HG03558 (cell line): ENCODE data around the gene MACROD2.
"Not testable (repeated sequence)": the region's sequence is repeated elsewhere in the genome, so short reads cannot be mapped to it uniquely, and the experiment has no call there.

Source experiments
- ATAC-seq: cut with Tn5 transposase; IDR thresholded peaks from one replicate; pipeline ENCODE4 v1.9.1; 2021; ENCODE audit warnings: moderate number of reproducible peaks; ENCODE audit not compliant: unreplicated experiment; ENCODE audit errors: extremely low read depth

Gene MACROD2

DNA sequence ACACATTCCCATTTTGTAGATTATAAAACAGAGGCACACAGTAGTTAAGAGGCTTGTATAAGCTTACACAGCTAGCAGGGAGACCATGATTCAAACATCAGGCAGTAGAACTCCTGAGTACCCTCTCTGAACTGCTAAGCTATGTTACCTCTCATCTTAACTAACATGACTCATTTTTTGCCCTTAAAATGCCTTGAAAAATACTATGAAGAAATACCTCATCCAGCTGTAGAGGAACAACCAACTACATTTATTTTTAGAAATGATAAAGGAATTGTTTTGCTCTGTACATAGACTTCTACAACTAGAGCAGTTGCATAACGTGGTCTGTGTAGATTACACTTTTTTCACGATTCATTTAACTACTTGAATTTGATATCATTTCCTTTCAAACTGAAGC, 240.0 kb downstream of the MACROD2 start:
- ATAC-seq: no peak

DNA sequence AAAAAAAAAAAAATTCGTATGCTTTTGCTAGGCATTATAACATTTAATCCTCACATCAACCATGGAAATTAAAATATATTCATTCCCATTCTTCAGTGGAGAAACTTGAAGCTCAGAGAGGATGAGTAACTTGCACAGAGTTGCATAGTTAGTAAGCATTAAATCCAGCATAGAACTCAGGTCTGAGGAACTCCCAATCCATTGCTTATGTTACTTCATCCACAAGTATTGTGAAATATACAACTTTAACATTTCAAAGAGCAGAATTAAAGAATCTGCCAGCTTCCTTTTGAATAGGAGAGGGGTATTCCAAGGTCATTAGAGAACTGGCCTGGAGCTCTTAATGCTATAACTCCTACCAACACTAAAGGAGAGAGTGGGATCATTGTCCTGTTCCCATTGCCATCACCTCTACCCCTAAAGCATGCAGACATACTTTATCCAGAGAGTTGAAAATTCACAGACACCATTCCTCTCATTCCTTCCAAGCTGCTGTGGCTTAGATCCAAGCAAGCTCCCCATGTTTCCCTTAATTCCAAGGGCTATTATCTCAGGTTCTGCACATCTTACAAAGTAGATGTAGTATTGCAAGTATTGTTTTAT, 250.2 kb downstream of the MACROD2 start:
- ATAC-seq: no peak

DNA sequence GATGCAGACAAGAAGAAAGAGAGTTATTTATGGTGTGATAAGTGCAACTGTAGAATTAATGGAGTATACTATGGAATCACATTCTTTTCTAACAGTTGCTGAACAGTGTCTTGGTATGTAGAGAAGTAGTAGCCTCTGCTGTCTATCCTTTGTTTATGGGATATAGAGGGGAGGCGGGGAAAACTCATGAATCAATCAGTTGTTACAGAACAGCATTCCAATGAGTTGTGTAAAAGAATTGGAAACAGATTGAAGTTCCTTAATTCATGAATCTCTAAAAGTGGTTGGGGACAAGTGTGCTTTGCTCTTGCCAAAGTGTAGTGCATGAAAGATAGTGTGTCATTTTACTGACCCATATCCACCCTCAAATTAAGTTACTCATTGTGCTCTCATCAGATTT, 264.4 kb downstream of the MACROD2 start:
- no peak for ATAC-seq

DNA sequence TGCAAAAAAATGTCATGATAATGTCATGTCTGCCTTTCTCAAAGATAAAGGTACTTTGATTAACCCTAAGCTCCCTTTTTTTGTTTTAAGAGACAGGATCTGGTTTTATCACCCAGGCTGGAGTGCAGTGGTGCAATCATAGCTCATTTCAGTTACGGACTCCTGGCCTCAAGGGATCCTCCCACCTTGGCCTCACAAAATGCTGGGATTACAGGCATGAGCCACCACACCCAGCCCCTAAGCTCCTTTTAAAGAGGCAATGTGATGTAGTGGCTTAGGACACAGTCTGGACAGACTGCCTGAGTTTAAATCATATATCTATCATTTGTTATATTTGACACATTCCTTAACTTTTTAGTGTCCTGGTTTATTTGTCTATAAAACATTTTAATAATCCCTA, 265.1 kb downstream of the MACROD2 start:
- no peak for ATAC-seq

DNA sequence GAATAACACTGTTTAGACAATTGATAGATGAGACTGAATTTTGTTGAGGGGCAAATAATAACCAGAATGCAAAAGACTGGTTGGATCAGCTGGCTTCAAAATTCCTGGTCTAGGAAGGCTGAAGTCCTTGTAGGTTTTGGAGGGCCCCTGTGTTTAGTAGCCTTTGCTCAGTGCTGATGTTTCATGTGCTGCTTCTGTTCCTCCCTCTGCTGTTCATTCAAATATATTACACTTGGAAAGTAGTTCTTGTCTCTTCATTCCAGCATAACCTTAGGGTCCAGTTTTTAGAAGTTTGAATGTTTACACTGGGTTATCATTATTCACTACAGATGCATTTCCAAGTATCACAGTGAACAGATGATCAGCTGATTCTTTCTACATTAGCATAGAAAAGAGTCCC, 269.6 kb downstream of the MACROD2 start:
- ATAC-seq: no peak

DNA sequence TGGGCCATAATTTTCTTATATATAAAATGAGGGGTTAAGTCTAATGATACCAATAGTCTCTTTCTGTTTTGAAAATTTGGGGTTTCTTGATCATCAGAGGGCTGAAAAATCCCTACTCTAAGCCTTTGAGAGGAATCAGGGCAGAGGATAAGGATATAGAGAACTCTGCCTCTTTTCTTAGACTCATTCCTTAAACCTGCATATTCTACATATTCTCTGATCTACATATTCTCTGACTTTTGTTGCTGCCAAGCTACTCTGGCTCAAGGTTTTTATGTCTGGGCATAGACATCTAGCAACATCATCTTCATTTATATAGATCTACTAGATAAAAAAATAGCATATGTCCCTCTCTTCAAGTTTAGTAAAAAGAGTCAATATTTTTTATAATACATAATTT, 270.9 kb downstream of the MACROD2 start:
- no peak for ATAC-seq

DNA sequence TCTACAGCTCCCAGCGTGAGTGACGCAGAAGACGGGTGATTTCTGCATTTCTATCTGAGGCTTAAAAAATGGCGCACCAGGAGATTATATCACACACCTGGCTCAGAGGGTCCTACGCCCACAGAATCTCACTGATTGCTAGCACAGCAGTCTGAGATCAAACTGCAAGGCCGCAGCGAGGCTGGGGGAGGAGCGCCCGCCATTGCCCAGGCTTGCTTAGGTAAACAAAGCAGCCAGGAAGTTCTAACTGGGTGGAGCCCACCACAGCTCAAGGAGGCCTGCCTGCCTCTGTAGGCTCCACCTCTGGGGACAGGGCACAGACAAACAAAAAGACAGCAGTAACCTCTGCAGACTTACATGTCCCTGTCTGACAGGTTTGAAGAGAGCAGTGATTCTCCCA, 275.4 kb downstream of the MACROD2 start:
- not testable (repeated sequence) for ATAC-seq

DNA sequence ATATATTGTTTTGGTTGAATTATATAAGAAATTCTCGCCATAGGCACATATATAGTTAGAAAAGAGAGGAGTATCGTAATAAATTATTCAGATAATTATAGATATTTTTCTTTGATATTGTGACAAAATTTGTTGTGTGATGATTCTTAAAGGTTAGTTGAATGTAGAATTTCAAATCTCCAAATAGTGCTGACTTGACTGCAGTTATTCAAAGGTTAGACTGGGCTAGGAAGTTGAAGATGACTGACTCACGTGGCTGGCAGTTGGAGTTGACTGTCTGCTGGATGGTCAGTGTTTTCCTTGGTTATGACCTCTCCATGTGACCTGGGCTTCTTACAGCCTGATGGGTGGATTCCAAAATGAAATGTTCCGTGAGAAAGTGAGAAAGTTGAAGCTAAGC, 286.8 kb downstream of the MACROD2 start:
- no peak for ATAC-seq

DNA sequence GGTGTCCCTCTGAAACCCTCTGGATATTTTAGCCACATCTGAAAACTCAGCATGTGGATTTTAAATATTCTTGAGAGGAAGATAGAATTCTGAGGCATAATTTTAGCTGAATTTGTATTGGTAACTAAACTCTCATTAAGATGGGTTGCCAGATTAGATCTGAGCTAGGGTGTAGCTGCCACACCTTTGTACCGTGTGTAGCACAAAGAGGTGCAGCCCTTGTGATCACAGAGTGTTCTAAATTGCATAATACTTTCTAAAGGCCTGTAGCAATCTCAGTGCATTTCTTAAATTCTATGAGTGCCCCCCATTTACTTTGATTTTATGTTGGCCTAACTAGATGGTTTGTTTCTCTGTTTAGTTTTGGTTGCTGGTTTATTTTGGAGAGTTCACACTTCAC, 289.1 kb downstream of the MACROD2 start:
- ATAC-seq: no peak

DNA sequence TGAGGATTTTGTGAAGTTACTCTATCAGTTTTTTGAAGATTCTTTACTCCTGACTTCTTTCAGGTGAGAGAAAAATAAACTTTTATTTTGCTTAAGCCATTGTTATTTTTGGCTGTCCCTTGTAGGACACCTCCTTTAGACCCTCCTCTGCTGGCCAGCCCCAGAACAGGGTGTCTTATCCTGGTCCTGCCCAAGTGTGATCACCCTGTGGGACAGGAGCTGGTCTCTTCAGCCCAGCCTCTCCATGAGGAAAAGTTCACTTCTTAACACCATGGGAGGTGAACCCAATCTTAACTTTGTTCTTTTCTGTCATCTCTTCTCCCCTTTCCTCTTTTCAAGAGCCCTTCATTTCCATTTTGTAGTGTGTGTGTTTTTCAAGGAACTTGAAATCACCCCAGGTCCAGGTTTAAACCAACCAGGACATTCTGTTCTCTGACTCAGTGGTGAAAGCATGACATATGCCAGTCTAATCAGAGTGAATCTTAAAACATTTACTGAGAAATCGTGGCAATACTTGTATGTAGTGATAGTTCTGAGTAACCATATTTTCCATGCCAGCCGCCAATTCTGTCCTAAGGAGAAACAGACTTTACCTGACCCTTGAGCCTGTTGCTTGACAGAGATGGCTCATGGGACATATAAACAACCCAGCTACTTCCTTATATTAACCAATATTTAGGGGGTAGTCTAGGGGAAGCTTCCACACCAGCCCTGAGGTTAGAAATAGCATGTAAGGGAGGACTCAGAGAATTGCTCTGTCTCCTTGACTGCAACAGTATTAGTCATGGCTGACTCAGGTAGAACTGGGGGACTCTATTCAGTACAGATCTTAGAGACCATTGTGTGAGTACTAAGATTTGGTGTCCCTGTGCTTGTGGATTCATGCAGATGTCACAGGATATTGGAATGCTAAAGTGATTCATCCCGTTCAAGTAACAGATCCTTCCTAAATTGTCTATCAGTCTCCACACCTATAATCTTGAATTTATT, 293.3 kb downstream of the MACROD2 start:
- ATAC-seq: no peak

DNA sequence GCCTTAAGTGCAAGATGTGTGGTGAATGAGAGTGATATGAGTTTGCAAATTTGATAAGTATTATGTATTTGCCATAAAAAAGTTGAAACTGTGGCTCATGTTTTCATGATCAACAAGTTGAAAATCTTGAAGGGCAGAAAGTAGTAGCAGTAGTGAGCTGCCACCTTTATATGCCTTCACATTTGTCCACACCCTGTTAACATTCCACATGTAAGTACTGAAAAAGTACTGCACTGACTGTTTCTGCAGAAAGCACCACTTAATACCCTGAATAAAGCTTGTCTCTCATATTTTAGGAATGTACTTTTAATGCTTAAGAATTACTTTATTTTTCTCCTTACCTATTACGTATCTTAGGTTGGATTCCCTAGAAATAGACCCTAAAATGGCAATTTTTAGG, 296.2 kb downstream of the MACROD2 start:
- ATAC-seq: no peak

DNA sequence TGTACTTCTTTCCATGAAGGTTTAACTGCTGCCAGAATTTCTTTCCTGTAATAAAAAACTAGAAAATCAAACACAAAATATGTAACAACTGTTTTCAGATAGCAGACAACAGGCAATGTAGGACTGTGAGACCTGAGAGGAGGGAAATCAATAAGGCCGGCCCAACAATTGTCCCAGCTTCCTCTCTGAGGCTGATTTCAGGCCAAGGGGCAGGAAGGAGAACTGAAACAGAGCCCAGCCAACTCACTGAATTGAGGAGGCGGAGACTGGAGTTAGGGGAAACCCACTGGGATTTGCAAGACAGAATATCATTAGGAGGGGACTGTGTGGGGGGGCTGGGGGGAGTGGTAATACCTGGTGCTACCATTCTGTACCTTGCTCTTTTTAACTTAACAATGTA, 299.9 kb downstream of the MACROD2 start:
- ATAC-seq: no peak

DNA sequence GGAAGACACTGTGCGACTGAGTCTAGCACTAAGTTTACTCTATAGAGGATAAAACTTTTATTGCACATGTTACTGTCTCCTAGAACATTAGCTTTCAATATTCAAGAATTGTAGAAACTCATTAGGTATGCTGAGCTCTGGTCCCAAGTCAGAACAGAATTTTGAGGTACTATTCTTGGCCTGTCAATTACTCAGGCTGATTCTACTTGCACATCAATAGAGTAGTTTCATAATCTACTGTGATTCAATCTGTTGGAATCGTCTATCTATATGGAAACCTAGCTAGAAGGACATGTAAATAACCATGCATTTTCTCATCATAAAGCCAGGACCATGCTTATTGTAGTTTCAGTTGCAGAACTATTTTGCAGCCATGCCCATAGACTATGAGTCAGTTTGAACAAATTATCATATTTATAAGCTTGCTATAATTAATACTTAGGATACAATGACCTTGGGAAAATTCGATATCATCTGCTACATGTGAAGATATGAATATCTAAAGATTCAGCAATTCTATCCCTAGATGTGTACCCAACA, 300.5 kb downstream of the MACROD2 start:
- no peak for ATAC-seq

DNA sequence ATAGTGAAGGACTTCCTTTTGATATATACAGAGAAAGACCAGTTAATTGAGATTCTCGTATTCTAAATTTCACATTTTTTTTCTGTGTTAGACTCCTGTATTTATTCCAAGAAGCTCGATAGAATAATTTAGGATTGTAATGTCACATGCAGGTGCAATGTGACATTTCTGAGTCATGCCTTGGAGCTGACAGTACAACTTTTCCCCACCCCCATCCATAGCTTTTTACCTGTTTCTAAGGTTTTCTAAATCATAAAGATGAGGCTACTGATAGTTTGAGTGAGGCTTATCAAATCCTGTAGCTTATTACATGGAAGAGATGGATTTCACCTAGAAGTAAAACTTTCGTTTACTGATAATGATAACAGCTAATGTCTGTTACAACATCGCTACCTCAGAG, 304.5 kb downstream of the MACROD2 start:
- no peak for ATAC-seq

DNA sequence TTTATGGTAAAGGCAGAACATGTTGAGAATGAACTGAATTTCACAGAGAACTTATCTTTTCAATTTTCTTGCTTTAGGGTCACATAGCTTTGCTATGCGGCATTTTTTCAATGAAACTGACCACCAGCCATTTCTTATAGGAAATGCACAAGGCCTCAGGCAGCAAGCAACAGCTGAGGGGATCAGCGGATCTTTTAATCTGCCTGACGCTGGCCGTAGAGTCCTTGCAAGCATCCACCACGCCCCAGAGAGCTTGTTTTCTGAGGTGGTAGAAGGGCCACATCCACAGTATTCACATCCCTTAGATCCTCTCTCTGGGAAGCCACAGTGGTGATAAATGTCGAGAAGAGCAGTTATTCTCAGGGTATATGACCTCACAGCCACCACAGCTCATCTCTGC, 307.8 kb downstream of the MACROD2 start:
- ATAC-seq: no peak

DNA sequence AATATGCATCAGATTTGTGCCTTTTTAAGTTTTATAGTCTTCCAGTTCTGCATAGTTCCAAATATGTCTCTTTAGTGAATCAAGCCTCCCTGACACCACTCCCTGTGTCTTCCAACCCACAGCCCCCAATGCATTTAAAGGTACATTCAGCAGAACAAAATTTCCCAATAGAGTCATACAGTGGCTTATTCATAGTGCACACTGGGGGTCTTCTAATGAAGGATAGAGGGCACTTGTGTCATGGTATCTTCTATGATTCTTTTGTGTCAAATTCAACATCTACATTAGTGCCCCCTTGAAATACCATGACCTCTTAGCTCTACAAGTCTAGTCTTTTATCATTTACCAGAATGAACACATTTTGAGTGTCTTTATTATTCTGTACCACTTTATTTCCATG, 308.3 kb downstream of the MACROD2 start:
- ATAC-seq: no peak

DNA sequence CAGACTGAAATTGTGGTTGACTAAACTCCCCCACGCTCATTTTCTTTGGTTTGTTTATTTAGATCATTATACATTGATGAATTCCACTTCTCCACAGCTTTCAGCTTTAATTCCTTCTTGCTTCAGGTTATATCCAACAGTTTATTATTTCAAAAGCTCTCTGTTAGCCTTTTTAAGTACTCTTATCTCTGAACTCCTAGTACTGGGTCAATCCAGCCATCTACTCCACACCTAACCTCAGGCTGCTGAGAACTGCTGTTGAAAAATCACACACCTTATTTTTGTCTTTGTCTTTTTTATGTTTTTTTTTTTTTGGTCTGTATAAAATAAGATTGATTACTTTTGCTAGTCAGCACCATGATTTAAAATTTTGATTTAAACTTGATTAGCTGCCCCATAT, 309.2 kb downstream of the MACROD2 start:
- ATAC-seq: no peak

DNA sequence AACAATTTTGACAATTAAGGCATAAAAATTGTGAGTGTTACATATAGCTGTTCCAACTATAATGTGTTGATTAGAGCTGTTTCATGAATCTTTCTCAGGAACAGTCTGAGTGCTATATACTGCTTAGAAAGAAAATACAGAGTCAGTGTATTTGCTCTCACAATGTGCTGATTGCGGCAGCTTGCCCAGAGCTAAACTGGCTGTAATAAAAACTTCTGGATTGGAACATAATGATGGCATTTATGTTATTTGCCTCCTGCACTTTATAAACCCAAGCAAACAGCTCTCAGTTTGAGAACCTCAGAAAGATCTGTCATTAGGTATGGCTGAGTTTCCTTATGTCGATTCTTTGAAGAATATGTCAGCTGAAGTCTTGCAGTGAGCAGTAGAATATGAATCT, 312.6 kb downstream of the MACROD2 start:
- ATAC-seq: no peak

DNA sequence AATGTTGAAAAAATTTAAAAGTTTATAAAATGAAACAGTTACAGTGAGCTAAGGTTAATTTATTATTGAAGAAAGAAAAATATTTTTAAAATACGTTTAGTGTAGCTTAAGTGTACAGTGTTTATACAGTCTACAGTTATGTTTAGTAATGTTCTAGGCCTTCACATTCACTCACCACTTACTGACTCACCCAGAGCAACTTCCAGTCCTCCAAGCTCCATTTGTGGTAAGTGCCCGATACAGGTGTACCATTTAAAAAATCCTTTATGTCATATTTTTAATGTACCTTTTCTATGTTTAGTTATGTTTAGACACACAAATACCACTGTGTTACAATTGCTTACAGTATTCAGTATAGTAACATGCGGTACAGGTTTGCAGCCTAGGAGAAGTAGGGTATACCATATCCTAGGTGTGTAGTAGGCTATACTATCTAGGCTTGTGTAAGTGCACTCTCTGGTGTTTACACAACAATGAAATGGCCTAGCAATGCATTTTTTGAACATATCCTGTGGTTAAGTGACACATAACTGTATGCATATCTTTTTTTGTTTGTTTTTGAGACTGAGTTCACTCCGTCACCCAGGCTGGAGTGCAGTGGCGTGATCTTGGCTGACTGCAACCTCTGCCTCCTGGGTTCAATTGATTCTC, 315.8 kb downstream of the MACROD2 start:
- ATAC-seq: no peak

DNA sequence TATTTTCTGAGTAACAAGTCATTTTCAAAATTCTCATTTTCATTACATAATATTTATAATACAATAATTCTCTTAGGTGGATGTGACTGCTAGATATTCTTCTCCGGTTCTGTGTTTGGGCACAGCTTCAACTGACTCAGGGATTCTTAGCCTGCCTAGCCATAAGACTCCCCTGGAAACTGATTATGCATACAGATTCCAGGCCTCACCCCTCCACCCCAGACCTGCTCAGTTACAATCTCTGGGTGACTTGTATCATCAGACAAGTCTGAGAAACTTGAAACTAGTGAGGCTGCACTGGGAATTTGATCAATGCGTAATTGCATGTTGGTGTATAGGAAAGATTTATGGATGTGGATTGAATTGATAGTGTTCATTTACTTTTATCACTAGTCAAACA, 316.7 kb downstream of the MACROD2 start:
- ATAC-seq: no peak
